ENCODE measurements around the gene PECR.
"Not testable (repeated sequence)": the region's sequence is repeated elsewhere in the genome, so short reads cannot be mapped to it uniquely, and the experiment has no call there.

The PECR gene

DNA sequence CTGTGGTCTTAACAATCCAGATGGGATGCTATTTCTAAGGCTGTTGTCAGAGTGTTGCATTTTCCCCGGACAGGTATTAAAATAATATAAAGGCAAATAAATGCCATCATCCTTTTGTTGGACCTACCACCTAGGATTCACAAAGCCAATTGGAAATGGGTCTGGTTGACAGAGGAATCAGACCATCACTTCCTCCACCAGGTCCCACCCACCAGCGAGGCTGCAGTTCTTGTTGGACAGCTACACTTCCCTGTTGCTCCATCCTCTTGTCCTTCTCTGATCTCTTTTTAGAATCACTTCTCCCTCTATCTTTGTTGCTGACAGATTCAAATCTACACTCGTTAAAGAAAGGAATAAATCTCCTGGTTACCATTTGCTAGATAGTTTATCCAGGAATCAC lies 1.2 kb upstream of the PECR start:
- Histone ChIP-seq H3K9me3 (no peaks in the 10 kb centered on the region), H3K4me1 (ENCODE audit: control insufficient read depth in 1 of 2, insufficient read depth in 1 of 2, low read depth in 1 of 2, low read length in 1 of 2) (peaks cover 48 to 55% of the 10 kb centered on the region in 2 experiments), H3K4me3 (ENCODE audit: low read depth in 1 of 2, low read length in 1 of 2) (peak overlapping the region; percentile 83 to 91), H3K27ac (peak overlapping the region; percentile 81), H3K27me3 (no peaks in the 10 kb centered on the region), H3K36me3 (no peaks in the 10 kb centered on the region)
- TF ChIP-seq CTCF (IDR thresholded peaks at IDR 0.05): no peak

DNA sequence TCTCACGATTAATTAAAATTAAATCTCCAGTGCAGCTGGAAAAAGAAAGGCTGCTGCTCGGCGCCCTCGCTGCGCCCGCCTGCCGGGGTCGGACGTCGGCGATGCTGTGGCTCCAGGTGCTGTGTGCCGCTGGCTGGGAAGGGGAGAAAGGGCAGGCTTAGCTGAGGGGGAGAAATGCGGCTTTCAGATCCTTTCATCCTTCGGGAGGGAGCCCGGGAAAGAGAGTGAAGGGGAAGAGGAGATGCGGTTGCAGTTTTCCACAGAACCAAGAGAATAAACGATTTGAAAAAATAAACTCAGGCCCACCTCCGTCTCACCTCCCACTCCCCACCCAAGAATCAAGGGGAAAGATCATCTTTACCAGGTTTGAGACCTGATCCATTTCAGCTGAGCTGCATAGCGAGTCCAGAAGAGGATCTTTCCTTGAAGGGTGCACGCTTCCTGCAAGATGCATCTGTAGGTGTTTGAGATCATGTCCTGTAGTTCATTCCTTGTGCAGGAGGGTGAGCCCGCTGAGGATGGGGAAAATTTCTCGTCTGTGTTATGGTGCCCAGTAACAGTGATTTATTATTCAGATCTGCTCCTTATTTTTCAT lies 605 bp upstream of the PECR start:
- Histone ChIP-seq H3K4me3 (ENCODE audit: low read depth in 1 of 2, low read length in 1 of 2) (peak overlapping the region; percentile 83 to 91), H3K36me3 (no peaks in the 10 kb centered on the region), H3K27ac (peak overlapping the region; percentile 81), H3K9me3 (no peaks in the 10 kb centered on the region), H3K27me3 (no peaks in the 10 kb centered on the region), H3K4me1 (ENCODE audit: control insufficient read depth in 1 of 2, insufficient read depth in 1 of 2, low read depth in 1 of 2, low read length in 1 of 2) (peaks cover 48 to 56% of the 10 kb centered on the region in 2 experiments)
- no peak for TF ChIP-seq CTCF (IDR thresholded peaks at IDR 0.05)

GRCh38 chr2:216081012-216081411 lies 597 bp downstream of the PECR start:
- H3K27me3 ChIP-seq: no peaks in the 10 kb centered on the region
- H3K36me3 ChIP-seq: no peaks in the 10 kb centered on the region
- H3K27ac ChIP-seq: peak overlapping the region; percentile 81
- H3K4me3 ChIP-seq (ENCODE audit: low read depth in 1 of 2, low read length in 1 of 2): peak overlapping the region; percentile 83 to 91
- TF ChIP-seq CTCF (IDR thresholded peaks at IDR 0.05): no peak
- peaks cover 48 to 58% of the 10 kb centered on the region in 2 experiments for H3K4me1 ChIP-seq (ENCODE audit: control insufficient read depth in 1 of 2, insufficient read depth in 1 of 2, low read depth in 1 of 2, low read length in 1 of 2)
- H3K9me3 ChIP-seq: no peaks in the 10 kb centered on the region

DNA sequence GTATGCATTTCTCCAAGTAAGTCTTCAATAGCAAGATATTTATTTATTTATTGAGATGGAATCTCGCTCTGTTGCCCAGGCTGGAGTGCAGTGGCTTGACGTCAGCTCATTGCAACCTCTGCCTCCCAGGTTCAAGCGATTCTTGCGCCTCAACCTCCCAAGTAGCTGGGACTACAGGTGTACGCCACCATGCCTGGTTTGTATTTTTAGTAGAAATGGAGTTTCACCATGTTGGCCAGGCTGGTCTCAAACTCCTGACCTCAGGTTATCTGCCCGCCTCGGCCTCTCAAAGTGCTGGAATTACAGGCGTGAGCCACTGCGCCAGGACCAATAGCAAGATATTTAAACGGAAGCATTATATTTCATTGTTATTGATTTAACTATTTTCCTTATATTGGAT lies 1.6 kb downstream of the PECR start:
- H3K27ac ChIP-seq, H3K9me3 ChIP-seq, H3K36me3 ChIP-seq, H3K27me3 ChIP-seq: not testable (repeated sequence)
- Histone ChIP-seq H3K4me3 (ENCODE audit: low read depth in 1 of 2, low read length in 1 of 2) (peak overlapping the region in 1 of 2 experiments; percentile 83), H3K4me1 (ENCODE audit: control insufficient read depth in 1 of 2, insufficient read depth in 1 of 2, low read depth in 1 of 2, low read length in 1 of 2) (peaks cover 48 to 59% of the 10 kb centered on the region in 2 experiments)

GRCh38 chr2:216078776-216079175 lies 2.8 kb downstream of the PECR start:
- H3K27me3 ChIP-seq: no peaks in the 10 kb centered on the region
- no peak for TF ChIP-seq CTCF (IDR thresholded peaks at IDR 0.05)
- peaks cover 55 to 68% of the 10 kb centered on the region in 2 experiments for H3K4me1 ChIP-seq (ENCODE audit: control insufficient read depth in 1 of 2, insufficient read depth in 1 of 2, low read depth in 1 of 2, low read length in 1 of 2)
- peak overlapping the region in 1 of 2 experiments; percentile 1 for H3K4me3 ChIP-seq (ENCODE audit: low read depth in 1 of 2, low read length in 1 of 2)
- H3K36me3 ChIP-seq: peaks cover 1% of the 10 kb centered on the region
- H3K9me3 ChIP-seq: no peaks in the 10 kb centered on the region
- H3K27ac ChIP-seq: peak overlapping the region; percentile 55

DNA sequence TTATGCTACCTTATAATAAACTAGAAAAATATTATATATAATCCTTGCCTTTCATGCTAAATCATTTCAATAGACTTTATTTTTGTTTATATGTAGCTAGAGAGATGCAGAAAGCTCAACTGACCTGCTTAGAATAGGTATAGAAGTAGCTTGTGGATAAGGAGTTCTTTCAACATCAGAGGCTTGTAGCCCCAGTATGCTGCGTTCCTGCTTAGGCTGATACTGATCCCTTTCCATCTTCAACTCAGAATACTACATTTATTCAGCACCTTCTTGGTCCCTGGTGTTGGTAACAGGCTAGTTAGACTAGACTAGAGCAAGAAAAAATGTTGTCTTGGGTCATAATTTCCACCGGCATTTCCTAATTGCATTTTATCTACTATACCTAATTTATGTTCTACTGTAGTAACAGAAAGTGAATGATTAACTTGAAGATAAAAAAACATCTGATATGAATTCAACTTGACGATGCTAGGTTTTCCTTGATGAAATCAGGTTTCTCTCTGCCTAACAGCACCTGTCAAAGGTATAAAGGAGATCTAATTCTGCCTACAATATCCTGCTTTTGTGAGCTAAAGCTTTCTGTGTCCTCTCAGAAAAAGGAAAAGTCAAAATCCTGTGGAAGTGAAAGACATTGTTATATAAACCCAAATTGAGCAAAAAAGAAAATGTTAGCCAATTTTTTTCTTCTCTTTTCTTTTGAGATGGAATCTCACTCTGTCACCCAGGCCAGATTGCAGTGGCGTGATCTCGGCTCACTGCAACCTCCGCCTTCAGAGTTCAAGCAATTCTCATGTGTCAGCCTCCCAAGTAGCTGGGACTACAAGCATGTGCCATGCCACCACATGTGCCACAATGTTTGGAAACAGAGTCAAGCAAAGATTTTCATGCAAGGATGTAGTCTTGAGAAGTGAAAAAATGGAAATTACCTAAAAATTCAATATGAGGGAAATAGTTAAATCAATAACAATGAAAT lies 5.8 kb downstream of the PECR start:
- H3K9me3 ChIP-seq: no peaks in the 10 kb centered on the region
- TF ChIP-seq CTCF (IDR thresholded peaks at IDR 0.05): no peak
- no peaks in the 10 kb centered on the region for H3K27me3 ChIP-seq
- peaks cover 35 to 47% of the 10 kb centered on the region in 2 experiments for H3K4me1 ChIP-seq (ENCODE audit: control insufficient read depth in 1 of 2, insufficient read depth in 1 of 2, low read depth in 1 of 2, low read length in 1 of 2)
- H3K27ac ChIP-seq: no peak overlapping the region
- H3K4me3 ChIP-seq (ENCODE audit: low read depth in 1 of 2, low read length in 1 of 2): no peak overlapping the region
- H3K36me3 ChIP-seq: peaks cover 9% of the 10 kb centered on the region

Data from neutrophil (primary cell).